ENCODE measurements around the gene DDIAS.
"Not testable (repeated sequence)": the region's sequence is repeated elsewhere in the genome, so short reads cannot be mapped to it uniquely, and the experiment has no call there.

The DDIAS gene

DNA sequence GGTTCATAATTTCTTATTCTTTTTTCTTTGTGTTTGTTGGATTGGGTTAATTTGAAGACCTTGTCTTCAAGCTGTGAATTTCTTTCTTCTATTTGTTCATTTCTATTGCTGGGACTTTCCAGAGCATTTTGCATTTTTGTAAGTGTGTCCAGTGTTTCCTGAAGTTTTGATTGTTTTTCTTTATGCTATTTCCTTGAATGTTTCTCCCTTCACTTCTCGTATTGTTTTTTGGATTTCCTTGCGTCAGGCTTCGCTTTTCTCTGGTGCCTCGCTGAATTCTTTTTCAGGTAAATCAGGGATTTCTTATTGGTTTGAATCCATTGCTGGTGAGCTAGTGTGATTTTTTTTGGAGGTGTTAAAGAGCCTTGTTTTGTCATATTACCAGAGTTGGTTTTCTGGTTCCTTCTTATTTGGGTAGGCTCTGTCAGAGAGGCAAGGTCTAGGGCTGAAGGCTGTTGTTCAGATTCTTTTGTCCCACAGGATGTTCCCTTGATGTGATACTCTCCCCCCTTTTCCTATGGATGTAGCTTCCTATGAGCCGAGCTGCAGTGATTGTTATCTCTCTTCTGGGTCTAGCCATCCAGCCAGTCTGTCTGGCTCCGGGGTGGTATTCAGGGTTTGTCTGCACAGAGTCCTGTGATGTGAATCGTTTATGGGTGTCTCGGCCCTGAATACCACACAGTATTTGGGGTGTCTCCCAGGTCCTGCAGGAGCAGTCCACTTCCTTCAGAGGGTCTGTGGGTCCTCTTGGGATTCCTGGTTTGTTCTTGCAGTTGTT is 21.0 kb downstream of the DDIAS start:
- DNase-seq (ENCODE audit: low read depth) = peak; percentile 12

DNA sequence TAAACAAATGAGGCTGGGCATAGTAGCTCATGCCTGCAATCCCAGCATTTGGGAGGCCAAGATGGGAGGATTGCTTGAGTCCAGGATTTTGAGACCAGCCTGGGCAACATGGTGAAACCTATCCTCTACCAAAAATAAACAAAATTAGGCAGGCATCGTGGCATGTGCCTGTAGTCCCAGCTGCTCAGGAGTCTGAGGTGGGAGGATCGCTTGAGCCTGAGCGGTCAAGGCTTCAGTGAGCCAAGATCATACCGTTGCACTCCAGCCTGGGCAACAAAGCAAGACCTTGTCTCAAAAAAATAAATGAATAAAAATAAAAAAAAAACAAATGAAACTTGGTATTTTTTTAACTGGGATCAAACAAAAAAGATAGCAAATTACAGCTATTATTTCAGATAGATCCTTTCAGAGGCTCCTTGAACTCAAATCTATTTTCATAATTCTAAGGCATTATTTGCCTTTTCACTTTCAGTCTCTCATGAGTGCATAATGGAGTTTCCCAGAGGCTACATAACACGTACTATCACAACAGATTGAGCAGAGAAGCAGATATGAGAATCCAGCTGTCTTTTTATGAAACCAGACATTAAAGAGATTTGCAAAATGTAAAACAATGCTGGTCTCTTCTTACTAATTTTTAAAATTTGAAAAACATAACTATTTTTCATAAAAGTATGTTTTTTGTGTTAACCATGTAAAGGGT is 23.1 kb downstream of the DDIAS start:
- no peak for DNase-seq (ENCODE audit: low read depth)

DNA sequence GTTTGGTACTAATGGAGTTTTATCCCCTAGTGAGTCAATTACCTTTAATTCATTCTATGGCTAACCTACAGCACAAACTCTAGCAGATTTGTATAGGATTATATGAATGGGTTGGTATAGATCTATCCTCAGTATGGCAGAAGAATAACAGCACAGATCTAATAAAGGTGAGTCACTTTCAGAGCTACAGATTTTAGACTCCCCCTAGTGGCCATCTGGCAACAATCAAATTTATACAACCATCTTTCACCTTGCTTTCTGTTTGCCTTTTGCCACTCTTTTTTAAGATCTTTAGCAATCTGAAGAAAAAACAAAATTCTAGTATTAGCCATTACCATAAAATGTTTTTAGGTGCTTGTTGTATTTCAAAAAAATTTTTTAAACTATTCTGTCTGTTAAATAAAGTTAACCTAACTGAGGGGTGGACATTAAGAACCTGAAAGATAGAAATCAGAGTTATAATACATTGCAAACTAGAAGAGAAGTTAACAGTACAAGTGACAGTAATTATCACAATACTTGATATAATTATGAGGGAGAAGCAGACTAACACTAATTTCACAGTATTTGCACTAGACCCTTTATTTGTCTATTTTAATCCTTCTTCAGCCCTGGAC is 25.8 kb downstream of the DDIAS start:
- DNase-seq (ENCODE audit: low read depth) = peak; percentile 60

DNA sequence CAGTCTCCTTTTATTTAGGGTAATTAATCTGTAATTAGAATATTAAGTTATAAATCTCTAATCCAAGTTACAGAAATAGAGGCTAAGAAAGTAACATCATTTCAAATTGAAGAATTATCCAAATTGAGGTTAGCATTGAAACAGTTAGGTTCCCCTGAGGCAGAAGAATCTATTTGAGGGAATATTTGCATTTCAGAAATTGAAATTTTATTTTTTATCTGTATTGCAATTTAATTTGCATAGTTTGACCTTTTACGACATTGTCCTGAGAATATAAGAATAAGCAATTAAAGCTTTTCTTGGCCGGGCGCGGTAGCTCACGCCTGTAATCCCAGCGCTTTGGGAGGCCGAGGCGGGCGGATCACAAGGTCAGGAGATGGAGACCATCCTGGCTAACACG is 27.6 kb downstream of the DDIAS start:
- DNase-seq (ENCODE audit: low read depth) = no peak

DNA sequence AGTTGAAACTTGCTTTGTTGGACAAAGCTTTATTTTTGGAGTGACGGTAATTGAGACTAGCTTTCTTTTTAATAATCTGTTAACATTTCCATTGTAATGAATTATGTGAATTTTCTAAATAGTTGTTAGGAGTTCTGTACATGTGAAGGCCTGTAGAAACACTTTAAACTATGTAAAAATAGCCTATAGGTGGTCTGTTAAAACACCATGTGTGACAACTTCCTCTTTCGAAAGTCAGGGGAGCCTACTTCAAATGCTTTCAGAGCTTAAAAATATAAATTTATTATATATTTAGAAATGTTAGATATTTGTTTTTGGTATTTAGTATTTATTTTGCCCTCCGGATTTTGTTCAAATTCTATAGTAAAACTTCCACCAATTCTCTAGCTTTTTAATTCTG is 28.7 kb downstream of the DDIAS start:
- DNase-seq (ENCODE audit: low read depth) = no peak

DNA sequence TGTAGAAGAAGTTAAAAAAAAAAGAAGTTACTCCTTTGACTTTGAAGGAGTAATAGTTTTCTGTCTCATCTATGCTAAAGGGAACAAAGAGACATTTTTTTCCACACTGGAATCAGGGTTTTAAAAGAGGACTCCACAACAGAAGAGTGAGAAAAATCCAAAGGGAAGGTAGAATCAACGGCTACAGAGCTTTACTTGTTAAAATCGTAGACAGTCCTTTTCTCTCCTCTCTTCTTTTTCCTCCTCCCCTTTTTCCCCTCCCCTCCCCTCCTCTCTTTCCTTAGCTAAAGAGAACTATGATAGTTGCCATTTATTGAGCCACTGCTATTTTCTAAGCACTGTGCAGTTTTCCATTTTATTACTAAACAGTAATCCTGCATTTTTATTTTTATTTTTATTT is 29.2 kb downstream of the DDIAS start:
- no peak for DNase-seq (ENCODE audit: low read depth)

DNA sequence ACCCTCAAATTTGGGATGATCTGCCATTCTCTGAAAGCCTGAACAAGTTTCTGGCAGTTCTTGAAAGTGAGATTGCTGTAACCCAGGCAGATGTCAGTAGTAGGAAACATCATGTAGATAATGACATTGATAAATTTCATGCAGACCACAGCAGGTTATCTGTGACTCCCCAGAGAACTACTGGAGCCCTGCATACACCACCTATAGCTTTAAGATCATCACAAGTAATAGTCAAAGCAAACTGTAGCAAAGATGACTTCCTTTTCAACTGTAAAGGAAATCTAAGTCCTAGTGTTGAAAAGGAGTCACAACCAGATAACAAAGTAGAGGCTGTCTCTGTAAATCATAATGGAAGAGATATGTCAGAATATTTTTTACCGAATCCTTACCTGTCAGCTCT is 31.0 kb downstream of the DDIAS start:
- no peak for DNase-seq (ENCODE audit: low read depth)

DNA sequence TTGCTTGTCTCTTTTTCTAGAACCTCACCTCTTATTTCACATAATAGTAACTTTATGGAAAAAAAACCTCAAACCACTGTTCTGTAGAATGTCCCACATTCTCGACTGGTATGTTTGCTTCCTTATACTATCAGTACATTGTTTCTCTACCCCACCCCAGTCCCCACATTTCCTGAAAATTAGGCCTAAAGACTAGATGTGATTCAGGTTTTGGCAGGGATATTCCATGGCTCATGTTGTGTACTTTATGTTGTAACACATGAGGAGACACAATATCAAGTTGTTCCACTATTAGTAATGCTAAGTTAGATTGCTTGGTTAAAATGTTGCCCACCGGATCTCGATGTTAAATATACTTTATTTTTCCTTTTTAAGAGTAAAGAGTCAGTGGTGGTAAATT is 34.7 kb downstream of the DDIAS start:
- peak; percentile 77 for DNase-seq (ENCODE audit: low read depth)

DNA sequence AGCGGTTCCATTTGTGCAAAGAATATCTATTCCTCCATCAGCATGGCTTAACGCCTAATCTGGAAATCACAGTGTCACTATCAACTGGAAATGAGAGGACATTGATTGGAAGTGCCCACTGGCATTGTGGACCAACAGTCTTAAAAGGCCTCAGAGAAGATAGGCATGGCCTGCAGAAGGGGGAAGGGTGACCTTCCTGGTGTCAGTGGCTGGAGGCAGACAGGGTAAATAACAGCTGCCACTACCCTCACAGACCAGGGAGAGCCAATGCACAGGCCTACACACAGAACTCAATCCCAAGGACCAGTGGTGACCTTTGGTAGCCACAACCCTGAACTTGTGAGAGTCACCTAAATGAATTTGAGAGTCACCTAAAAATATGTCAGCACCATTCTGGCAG is 36.0 kb downstream of the DDIAS start:
- DNase-seq (ENCODE audit: low read depth) = no peak

DNA sequence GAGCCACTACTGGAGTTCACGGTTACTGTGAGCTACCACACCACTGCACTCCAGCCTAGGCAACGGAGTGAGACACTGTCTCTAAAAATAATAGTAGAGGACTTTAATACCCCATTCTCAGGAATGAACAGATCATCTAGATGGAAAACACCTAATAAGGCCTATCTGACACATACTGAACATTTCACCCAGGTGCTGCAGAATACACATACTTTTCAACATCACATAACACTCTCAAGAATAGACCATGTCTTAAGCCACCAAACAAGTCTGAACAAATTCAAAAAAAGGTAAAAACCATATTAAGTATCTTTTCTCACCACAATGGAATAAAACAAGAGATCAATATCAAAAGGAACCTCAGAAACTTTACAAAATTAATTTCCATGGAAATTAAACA is 37.9 kb downstream of the DDIAS start:
- no peak for DNase-seq (ENCODE audit: low read depth)

DNA sequence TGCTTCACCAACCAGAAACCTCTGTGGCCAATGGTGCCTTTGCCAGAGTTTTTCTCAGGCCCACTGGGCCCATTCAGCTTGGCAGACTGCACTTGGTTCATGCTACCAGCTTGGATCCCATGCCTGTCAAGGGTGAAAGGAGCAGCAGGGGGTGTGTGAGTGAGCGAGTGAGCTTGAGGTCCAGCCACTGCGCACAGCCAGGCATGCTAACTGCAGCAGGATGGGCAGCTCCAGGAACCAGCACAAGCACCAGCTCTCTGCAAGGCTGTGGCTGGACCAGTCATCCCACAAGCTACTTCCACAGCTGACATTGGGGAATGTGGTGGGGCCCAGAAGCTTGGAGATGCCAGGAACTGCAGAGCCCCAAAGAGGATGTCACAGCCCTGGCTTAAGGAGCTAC is 40.8 kb downstream of the DDIAS start:
- DNase-seq (ENCODE audit: low read depth) = no peak

DNA sequence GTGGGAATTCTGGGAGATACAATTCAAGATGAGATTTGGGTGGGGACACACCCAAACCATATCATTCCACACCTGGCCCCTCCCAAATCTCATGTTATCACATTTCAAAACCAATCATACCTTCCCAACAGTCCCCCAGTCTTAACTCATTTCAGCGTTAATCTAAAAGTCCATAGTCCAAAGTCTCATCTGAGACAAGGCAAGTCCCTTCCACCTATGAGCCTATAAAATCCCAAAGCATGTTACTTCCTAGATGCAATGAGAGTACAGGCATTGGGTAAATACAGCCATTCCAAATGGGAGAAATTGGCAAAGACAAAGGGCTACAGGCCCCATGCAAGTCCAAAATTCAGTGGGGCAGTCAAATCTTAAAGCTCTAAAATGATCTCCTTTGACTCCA is 41.9 kb downstream of the DDIAS start:
- DNase-seq (ENCODE audit: low read depth) = not testable (repeated sequence)

DNA sequence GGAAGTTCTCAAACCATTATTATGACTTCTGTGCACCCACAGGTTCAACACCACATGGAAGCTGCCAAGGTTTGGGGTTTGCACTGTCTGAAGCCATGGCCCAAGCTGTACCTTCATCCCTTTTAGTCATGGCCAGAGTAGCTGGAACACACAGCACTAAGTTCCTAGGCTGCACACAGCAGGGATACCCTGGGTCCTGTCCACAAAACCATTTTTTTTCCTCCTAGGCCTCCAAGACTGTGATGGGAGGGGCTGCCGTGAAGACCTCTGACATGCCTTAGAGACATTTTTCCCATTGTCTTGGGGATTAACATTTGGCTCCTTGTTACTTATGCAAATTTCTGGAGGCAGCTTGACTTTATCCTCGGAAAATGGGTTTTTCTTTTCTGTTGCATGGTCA is 42.7 kb downstream of the DDIAS start:
- DNase-seq (ENCODE audit: low read depth) = no peak

DNA sequence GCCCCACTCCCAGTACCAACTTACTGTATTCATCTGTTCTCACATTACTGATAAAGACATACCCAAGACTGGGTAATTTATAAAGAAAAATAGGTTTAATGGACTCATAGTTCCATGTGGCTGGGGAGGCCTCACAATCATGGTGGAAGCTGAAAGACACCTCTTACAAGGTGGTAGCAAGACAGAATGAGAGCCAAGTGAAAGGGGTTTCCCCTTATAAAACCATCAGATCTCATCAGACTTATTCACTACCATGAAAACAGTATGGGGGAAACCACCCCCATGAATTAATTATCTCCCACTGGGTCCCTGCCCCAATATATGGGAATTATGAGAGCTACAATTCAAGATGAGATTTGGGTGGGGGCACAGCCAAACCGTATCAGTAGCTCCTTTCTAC is 43.5 kb downstream of the DDIAS start:
- DNase-seq (ENCODE audit: low read depth) = not testable (repeated sequence)

DNA sequence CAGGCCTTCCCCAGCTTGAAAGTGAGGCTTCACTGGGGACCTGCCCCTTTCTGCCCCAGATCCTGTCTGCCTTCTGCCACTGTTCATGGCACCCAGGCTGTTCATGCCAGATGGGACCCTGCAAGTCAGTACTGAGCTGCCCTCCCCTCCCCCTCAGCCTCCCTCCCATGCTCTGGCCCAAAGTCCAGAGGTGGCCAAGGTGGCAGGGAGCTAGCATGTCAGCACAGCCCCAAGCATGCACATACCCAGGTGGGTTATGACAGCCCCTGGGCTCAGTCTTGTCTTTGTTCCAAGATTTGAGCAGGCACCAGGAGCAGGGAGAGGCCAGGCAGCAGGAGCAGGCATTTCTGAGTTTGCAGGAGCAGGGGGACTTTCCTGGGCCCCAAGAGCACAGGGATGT is 44.1 kb downstream of the DDIAS start:
- DNase-seq (ENCODE audit: low read depth) = no peak

DNA sequence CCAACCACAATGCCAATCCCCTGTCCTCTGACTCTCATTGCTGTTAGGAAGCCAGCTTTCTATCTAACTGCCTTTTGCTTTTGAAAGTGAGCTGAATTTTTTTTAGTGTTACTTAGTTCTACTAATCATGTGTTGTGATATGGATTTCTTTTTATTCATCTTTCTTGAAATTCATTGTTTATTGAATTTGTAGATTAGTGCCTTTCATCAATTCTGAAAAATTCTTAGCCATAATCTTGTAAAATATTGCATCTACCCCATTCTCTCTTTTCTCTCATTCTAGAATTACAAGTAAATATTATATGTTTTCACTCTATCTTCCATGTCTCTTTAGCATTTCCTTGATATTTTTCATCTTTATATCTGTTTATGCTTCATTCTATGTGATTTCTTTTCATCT is 47.8 kb downstream of the DDIAS start:
- DNase-seq (ENCODE audit: low read depth) = no peak

DNA sequence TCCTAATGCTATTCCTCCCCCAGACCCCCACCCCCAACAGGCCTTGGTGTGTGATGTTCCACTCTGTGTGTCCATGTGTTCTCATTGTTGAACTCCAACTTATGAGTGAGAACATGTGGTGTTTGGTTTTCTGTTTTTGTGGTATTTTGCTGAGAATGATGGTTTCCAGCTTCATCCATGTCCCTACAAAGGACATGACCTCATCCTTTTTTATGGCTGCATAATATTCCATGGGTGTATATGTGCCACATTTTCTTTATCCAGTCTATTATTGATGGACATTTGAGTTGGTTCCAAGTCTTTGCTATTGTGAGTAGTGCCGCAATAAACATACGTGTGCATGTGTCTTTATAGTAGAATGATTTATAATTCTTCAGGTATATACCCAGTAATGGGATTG is 49.0 kb downstream of the DDIAS start:
- DNase-seq (ENCODE audit: low read depth) = not testable (repeated sequence)

DNA sequence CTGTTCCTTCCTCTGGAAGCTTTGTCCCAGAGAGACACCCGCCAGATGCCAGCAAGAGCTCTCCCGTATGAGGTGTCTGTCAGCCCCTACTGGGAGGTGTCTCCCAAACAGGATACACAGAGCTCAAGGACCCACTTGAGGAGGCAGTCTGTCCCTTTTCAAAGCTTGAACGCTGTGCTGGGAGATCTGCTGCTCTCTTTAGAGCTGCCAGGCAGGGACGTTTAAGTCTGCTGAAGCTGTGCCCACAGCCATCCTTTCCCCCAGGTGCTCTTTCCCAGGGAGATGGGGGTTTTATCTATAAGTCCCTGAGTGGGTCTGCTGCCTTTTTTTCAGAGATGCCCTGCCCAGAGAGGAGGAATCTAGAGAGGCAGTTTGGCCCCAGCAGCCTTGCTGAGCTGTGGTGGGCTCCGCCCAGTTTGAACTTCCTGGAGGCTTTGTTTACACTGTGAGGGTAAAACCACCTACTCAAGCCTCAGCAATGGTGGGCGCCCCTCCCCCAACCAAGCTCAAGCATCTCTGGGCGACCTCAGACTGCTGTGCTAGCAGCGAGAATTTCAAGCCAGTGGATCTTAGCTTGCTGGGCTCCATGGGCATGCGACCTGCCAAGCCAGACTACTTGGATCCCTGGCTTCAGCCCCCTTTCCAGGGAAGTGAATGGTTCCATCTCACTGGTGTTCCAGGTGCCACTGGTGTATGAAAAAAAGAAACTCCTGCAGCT is 54.4 kb downstream of the DDIAS start:
- peak; percentile 5 for DNase-seq (ENCODE audit: low read depth)

DNA sequence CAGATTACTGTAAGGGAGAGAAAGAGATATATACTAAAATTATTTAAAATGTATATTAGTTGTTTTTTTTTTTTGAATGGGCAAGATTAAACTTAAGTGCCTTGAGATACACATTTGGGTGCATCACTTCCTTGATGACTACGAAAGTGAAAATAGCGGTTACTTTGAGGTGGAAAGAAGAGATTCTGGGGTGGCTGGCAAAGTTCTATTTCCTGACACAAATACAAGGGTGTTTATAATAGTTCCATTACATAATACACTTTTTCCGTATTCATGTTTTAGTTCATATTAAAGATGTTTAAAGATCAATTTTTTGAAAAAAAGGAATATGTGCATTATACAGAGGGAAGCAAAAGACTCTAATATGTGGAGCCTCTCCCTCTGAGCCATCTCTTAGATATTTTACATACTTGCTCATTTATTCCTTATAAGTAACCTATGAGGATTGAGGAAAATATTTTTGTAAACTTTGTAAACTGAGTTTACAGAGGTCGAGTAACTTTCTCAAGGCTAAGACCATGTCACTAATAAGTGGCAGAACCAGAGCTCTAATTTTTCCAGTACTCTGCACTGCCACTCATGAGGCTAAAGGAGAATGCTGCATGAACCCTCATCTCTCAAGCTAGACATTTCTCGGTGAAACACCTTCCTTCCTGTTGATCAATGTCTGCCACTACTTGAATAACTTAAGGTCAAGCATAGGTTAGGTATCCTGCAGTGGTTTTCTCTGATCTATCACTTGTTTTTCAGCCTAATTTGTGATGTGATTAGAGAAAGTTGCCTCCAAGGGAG is 58.6 kb downstream of the DDIAS start:
- DNase-seq (ENCODE audit: low read depth) = no peak

DNA sequence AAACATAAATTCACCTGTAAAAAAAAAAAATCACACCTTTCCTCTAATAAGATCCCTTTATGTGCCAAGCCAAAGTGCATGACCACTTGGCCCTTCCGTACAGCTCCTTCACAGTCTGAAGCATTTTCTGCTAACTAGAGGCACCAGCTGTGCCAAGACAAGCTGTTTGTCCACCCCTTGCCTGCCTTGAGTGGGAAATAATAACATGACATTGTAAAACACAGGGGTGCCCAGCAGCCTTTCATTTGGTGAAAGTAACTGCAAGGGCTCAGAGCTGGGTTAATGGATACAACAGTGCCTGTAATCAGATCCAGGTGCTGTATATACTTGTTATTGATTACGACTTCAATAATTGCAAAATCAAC is 59.2 kb downstream of the DDIAS start:
- DNase-seq (ENCODE audit: low read depth) = no peak

DNA sequence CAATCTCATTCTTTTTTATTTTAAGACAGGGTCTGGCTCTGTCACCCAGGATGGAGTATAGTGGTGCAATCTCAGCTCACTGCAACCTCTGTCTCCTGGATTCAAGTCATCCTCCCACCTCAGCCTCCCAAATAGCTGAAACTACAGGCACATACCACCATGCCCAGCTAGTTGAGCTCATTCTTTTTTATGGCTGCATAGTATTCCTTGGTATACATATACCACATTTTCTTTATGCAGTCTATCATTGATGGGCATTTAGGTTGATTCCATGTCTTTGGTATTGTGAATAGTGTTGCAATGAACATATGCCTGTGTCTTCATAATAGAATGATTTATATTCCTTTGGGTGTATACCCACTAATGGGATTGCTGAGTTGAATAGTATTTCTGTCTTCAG is 60.5 kb downstream of the DDIAS start:
- DNase-seq (ENCODE audit: low read depth) = not testable (repeated sequence)

DNA sequence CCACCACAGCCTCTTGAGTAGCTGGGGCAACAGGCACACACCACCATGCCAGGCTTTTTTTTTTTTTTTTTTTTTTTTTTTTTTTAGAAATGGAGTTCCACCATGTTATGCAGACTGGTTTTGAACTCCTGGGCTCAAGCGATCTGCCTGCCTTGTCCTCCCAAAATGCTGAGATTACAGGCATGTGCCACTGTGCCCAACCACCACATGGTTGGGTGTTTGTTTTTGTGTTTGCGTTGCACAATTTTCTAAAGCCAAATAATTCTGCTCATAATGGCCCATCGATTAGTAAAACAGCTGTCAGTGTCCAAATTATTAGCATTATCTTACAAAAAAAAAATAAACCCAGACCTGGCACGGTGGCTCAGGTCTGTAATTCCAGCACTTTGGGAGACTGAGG is 65.8 kb downstream of the DDIAS start:
- no peak for DNase-seq (ENCODE audit: low read depth)

Measured in iris pigment epithelial cell (primary cell).